ENCODE results near the gene SLC35A2. TPM values are rescaled to one million over a fixed set of nuclear protein-coding genes. Genes with fewer than 3 reads are reported as not detected.

Gene SLC35A2
- total and polyA plus RNA-seq, 2 of the 4 experiments (the other 2 are of a cell fraction) = 10.8 to 48.3 TPM

- peak overlapping the region; percentile 20; the same call in 1 of the 2 replicates for H3K9ac ChIP-seq (ENCODE audit: low read depth, low read length)
- H3K18ac ChIP-seq (ENCODE audit: low read depth, low read length) = no peak overlapping the region
- H3K27me3 ChIP-seq (ENCODE audit: control insufficient read depth, insufficient read depth, low read length) = no peaks in the 10 kb centered on the region
- intact Hi-C loops (cut with micrococcal nuclease) (no loop called here), dilution Hi-C loops (cut with HindIII; ENCODE audit: low sequenced_read_pairs, unreplicated experiment) (no loop called here), in situ Hi-C loops (cut with MboI; ENCODE audit: low sequenced_read_pairs) (no loop called here)
- H4K8ac ChIP-seq (ENCODE audit: low read depth in 2 of 2, low read length in 2 of 2) = peak overlapping the region; percentile 40 to 51; a peak in 1 of 4 replicates
- no peak overlapping the region for H2AK9ac ChIP-seq (replicated peaks; ENCODE audit: low read depth, low read length, poor library complexity)
- H3K56ac ChIP-seq (ENCODE audit: extremely low read depth, insufficient read depth, low read length) = no peak overlapping the region
- no peak overlapping the region for H2BK15ac ChIP-seq (ENCODE audit: low read depth, low read length)
- H3K4ac ChIP-seq (ENCODE audit: low read depth, low read length) = no peak overlapping the region
- H2BK5ac ChIP-seq (ENCODE audit: low read depth, low read length, poor library complexity, severe bottlenecking) = no peak overlapping the region
- H2BK20ac ChIP-seq (ENCODE audit: low read depth, low read length) = no peak overlapping the region
- ChIA-PET CTCF (no interaction called here), POLR2A (ENCODE audit: unreplicated experiment) (no interaction called here)
- H3K4me2 ChIP-seq (ENCODE audit: low read depth, low read length) = peak overlapping the region; percentile 65
- no peaks in the 10 kb centered on the region for H3K36me3 ChIP-seq (ENCODE audit: control insufficient read depth, insufficient read depth, low read length)
- no peak overlapping the region for H2BK120ac ChIP-seq (ENCODE audit: low read depth, low read length)
- BruUV-seq (replicated peaks) = no TSS peak
- H4K91ac ChIP-seq (ENCODE audit: insufficient read depth, low read depth, low read length) = no peak overlapping the region
- H3K4me3 ChIP-seq (ENCODE audit: insufficient read depth, low read depth, low read length) = peak overlapping the region; percentile 32
- H2AFZ ChIP-seq (replicated peaks; ENCODE audit: low read length, poor library complexity) = peak overlapping the region; percentile 84
- no peak overlapping the region for H3K14ac ChIP-seq (replicated peaks; ENCODE audit: low read depth, low read length)
- H3K23ac ChIP-seq (ENCODE audit: low read depth, low read length) = no peak overlapping the region
- no peaks in the 10 kb centered on the region for H4K20me1 ChIP-seq (ENCODE audit: insufficient read depth, low read length)
- peaks cover 0 to 4% of the 10 kb centered on the region in 2 experiments; a peak in 1 of 4 replicates for H3K79me1 ChIP-seq (ENCODE audit: low read depth in 1 of 2, low read length in 2 of 2)
- no peak for ATAC-seq (ENCODE audit: low read depth)
- WGBS, 2 experiments (ENCODE audit: extremely low coverage in 2 of 2, insufficient read length in 1 of 2) = 55% methylated on average over 7 of the region's 15 CpGs; no CpG with 5 or more reads in 1 of the 2 experiments
- no peaks in the 10 kb centered on the region for H3K9me3 ChIP-seq (ENCODE audit: control insufficient read depth, insufficient read depth, low read length)
- no peaks in the 10 kb centered on the region for H3K4me1 ChIP-seq (ENCODE audit: control insufficient read depth, insufficient read depth, low read length)
- TF ChIP-seq RAD21 (IDR thresholded peaks at IDR 0.05; ENCODE audit: low read length) (no peak), FOS (IDR thresholded peaks at IDR 0.05; ENCODE audit: low read depth, low read length) (no peak), NFE2L2 (IDR thresholded peaks at IDR 0.05; ENCODE audit: low read depth, low read length) (no peak), MAZ (IDR thresholded peaks at IDR 0.05; ENCODE audit: borderline replicate concordance, low read depth, low read length) (no peak), BHLHE40 (IDR thresholded peaks at IDR 0.05; ENCODE audit: low read depth, low read length) (no peak), MXI1 (IDR thresholded peaks at IDR 0.05; ENCODE audit: borderline replicate concordance, low read depth, low read length) (no peak), CTCF (conservative IDR thresholded peaks at IDR 0.05; ENCODE audit: low read depth, low read length) (no peak), CEBPB (IDR thresholded peaks at IDR 0.05; ENCODE audit: low read depth, low read length) (no peak), RCOR1 (IDR thresholded peaks at IDR 0.05; ENCODE audit: insufficient replicate concordance, low read length) (no peak), SMC3 (IDR thresholded peaks at IDR 0.05; ENCODE audit: low read depth, low read length) (no peak), RFX5 (IDR thresholded peaks at IDR 0.05; ENCODE audit: low read depth, low read length) (no peak), MAFK (IDR thresholded peaks at IDR 0.05; ENCODE audit: low read depth, low read length) (no peak), ELK1 (IDR thresholded peaks at IDR 0.05; ENCODE audit: borderline replicate concordance, low read depth, low read length) (no peak), CHD1 (IDR thresholded peaks at IDR 0.05; ENCODE audit: low read depth, low read length) (no peak), USF2 (IDR thresholded peaks at IDR 0.05; ENCODE audit: low read depth, low read length) (no peak), POLR2A (IDR thresholded peaks at IDR 0.05; ENCODE audit: low read depth, low read length) (no peak)
- H3K27ac ChIP-seq (ENCODE audit: insufficient read depth, low read length) = no peak overlapping the region
- 0 out of 2 replicates have a peak, but pooled peaks cover 7% of the 10 kb centered on the region for H3K9me1 ChIP-seq (ENCODE audit: insufficient read depth, low read length)
- no peak for DNase-seq
- H4K5ac ChIP-seq (ENCODE audit: low read depth, low read length) = peak overlapping the region; percentile 49; the same call in 1 of the 2 replicates
- no peak overlapping the region for H2AK5ac ChIP-seq (ENCODE audit: low read depth, low read length)
These were observed 21.0 kb downstream of the SLC35A2 start for GRCh38 chrX:48890296-48890925.

Measured in IMR-90 (cell line).